Stimulated activated CD8-positive, alpha-beta memory T cell treated with anti-CD3 and anti-CD28 coated beads, Interleukin-7, amount 100 ng/mL, for 1 hour (primary cell): ENCODE measurements around the gene HAUS6.
"Not testable (repeated sequence)": the region's sequence is repeated elsewhere in the genome, so short reads cannot be mapped to it uniquely, and the experiment has no call there.

Experiments used
- DNase-seq, 2 donors: peaks; one replicate each; pipeline ENCODE4 v3.0.0-alpha.2; 2020; ENCODE audit warnings: low read depth in 2 of 2

HAUS6 gene

GRCh38 chr9:19116107-19116790 lies 13.5 kb upstream of the HAUS6 start:
- no peak for DNase-seq

GRCh38 chr9:19114680-19115270 lies 12.1 kb upstream of the HAUS6 start:
- DNase-seq, result no peak

GRCh38 chr9:19113964-19114679 lies 11.4 kb upstream of the HAUS6 start:
- DNase-seq, result no peak

GRCh38 chr9:19113064-19113611 lies 10.4 kb upstream of the HAUS6 start:
- not testable (repeated sequence) for DNase-seq

GRCh38 chr9:19108038-19108437 lies 5.3 kb upstream of the HAUS6 start:
- no peak for DNase-seq

GRCh38 chr9:19104515-19105282 lies 2.0 kb upstream of the HAUS6 start:
- DNase-seq, result no peak

- DNase-seq, result no peak
Measured at GRCh38 chr9:19102181-19102630, 498 bp downstream of the HAUS6 start.

GRCh38 chr9:19101203-19101602 lies 1.5 kb downstream of the HAUS6 start:
- no peak for DNase-seq

GRCh38 chr9:19097431-19097830 lies 5.3 kb downstream of the HAUS6 start:
- DNase-seq, result not testable (repeated sequence)

- DNase-seq, result no peak
Measured at GRCh38 chr9:19087106-19088000, 15.4 kb downstream of the HAUS6 start.

- no peak for DNase-seq
Measured at GRCh38 chr9:19085295-19085694, 17.4 kb downstream of the HAUS6 start.

- DNase-seq, result no peak
Measured at GRCh38 chr9:19074836-19075235, 27.9 kb downstream of the HAUS6 start.

- no peak for DNase-seq
Measured at GRCh38 chr9:19074229-19074628, 28.5 kb downstream of the HAUS6 start.

- DNase-seq, result no peak
Measured at GRCh38 chr9:19057033-19057432, 45.7 kb downstream of the HAUS6 start.

- DNase-seq, result no peak
Measured at GRCh38 chr9:19050637-19051591, 51.8 kb downstream of the HAUS6 start.

- DNase-seq, result no peak
Measured at GRCh38 chr9:19049917-19050636, 52.6 kb downstream of the HAUS6 start.

GRCh38 chr9:19048966-19049916 lies 53.5 kb downstream of the HAUS6 start, which contains the start of gene RRAGA:
Gene RRAGA, plus strand, starts transcription at chr9:19049427. Its CDS starts 233 bp downstream, at chr9:19049660.
- peak; percentile 87 to 89 for DNase-seq

GRCh38 chr9:19036611-19037010 lies 66.1 kb downstream of the HAUS6 start:
- no peak for DNase-seq
